Fibroblast of villous mesenchyme (primary cell): ENCODE data around the gene PAX5. TPM values are rescaled to one million over a fixed set of nuclear protein-coding genes. Genes with fewer than 3 reads are reported as not detected.

Source experiments
- DNase-seq: peaks from one replicate; pipeline ENCODE4 v3.0.0-alpha.2; 2010; ENCODE audit warnings: low read depth
- H3K4me3 ChIP-seq: 2 replicates; pipeline ENCODE4 v1.5.1; 2011; ENCODE audit warnings: low read depth, mild to moderate bottlenecking, low read length
- total RNA-seq: library from RNA; depleted of rRNA; stranded (reverse); fragments of >200 nt; gene quantifications from 2 replicates; pipeline ENCODE4 v1.2.3, GENCODE V29; 2012
- TF ChIP-seq, protein P1 (sequence below): IDR thresholded peaks from 2 replicates; pipeline ENCODE4 v1.5.1; 2012; ENCODE audit warnings: low read depth, mild to moderate bottlenecking, low read length; ENCODE audit not compliant: insufficient read depth

The PAX5 gene
- total RNA-seq, 1 donor, result not detected

DNA sequence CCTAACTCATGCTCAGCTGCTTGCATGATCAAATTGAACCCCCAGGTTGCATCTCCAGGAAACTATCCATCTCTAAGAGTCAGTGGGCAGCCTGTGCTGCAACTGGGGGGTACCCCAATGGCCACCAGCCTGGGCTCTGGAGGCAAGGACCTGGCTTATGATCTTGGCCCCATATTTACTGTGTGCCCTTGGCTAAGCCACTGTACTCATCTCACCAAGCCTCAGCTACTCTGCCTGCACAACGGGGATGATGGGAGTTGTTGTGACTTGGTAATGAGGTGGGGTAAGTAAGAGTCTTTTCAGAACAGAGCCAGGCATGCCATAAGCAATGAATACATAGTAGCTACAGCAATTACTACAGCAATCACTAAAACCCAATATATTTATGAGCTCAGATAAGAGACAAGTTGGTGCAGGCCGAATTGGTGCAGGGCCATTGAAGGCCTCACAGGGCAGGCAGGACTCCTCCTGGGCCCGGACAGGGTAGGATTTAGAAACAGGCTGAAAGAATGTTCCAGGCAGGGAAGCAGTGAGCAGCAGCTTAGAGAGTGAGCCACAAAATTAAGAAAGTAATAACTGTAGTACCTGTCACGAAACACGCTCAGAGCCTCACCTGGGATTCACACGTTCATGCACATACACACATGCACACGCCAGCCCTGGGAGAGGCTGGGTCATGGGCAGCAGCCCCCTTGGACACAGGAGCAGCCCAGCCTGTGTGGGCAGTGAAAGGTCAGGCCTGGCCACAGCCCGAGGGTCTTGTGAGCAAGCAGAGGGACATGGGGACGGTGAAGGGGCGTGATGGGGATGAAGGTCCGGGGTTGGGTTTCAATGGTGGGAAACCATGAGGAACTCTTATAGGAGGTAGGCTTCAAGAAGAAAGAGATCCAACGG is 74.1 kb downstream of the PAX5 start:
- TF ChIP-seq, protein P1, sequence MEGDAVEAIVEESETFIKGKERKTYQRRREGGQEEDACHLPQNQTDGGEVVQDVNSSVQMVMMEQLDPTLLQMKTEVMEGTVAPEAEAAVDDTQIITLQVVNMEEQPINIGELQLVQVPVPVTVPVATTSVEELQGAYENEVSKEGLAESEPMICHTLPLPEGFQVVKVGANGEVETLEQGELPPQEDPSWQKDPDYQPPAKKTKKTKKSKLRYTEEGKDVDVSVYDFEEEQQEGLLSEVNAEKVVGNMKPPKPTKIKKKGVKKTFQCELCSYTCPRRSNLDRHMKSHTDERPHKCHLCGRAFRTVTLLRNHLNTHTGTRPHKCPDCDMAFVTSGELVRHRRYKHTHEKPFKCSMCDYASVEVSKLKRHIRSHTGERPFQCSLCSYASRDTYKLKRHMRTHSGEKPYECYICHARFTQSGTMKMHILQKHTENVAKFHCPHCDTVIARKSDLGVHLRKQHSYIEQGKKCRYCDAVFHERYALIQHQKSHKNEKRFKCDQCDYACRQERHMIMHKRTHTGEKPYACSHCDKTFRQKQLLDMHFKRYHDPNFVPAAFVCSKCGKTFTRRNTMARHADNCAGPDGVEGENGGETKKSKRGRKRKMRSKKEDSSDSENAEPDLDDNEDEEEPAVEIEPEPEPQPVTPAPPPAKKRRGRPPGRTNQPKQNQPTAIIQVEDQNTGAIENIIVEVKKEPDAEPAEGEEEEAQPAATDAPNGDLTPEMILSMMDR, result no peak
- no peak overlapping the region for H3K4me3 ChIP-seq
- DNase-seq, result no peak

DNA sequence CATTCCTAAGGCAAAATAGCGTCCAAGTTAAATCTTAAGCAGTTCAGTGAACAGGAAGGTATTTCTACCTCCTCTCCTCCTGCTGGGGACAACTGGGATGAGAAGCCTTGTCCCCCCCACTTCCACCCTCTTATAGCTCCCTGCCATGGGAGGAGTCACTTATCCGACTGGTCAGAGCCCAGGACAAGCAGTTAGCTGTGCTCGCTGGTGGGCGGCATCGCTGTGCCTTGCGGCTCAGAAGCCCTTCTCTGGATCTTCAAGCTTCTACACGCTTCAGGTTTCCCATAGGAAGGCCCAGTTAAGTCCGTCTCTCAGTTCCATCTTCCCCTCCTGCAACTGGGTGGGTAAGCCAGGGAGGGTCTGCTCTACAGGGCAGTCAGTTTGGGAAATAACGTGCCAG is 77.2 kb downstream of the PAX5 start:
- TF ChIP-seq, protein P1, result no peak
- DNase-seq, result no peak

DNA sequence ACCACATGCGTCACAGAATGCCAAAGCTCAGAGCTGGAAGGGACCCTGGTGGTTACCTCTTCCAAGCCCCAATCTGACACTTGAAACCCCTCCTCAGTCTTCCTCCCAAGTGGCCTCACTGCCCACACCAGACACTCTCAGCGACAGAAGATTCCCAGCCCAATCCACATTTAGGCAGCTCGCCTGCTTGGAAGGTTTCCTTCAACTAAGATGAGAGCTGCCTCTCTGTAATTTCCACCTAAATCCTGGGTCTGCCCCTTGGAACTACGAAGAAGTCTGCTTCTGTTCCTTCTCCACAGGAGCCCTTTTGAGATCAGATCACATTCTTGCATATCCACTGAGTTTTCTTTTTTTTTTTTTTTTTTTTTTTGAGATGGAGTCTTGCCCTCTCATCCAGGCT is 83.7 kb downstream of the PAX5 start:
- no peak overlapping the region for H3K4me3 ChIP-seq
- TF ChIP-seq, protein P1, result no peak
- no peak for DNase-seq

More for the DNA sequence above, 77.2 kb downstream of the PAX5 start:
- no peak overlapping the region for H3K4me3 ChIP-seq

DNA sequence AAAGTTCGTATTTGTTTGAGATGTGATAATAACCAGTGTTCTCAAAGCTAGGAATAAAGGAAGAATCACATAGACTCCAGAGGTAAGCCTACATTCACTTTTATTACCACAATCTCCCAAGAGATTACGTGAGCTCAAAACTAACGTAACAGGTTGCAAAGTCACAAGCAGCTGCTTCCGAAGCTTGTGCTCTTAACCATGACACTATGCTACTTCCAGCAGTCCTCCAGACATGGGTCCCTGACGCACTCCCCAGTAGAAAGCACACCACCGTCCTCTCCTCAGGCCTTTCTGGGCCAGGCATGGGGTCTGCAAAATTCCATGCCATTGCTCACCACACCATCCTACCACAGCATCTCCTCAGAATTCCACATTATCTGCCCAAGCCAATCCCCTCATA is 84.6 kb downstream of the PAX5 start:
- no peak for DNase-seq
- TF ChIP-seq, protein P1, result no peak
- no peak overlapping the region for H3K4me3 ChIP-seq

DNA sequence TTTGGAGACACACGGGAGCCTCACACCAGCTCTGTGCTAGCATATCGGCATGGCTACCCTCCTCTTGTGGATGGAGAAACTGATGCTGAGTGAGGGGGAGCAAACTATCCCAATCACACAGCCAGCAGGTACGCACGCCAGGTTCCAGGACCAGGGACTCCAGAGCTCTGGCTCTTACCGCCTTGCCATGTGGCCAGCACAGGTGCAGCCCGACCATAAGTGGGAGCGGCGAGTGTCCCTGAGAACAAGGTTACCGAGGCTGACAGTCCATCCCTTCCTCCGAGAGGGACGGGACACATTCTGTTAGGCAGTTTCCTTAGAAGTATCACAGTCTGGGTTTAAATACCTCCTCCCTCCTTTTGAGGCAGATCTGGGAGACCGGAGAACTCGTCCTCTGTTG is 86.0 kb downstream of the PAX5 start:
- no peak for DNase-seq
- TF ChIP-seq, protein P1, result no peak
- no peak overlapping the region for H3K4me3 ChIP-seq

DNA sequence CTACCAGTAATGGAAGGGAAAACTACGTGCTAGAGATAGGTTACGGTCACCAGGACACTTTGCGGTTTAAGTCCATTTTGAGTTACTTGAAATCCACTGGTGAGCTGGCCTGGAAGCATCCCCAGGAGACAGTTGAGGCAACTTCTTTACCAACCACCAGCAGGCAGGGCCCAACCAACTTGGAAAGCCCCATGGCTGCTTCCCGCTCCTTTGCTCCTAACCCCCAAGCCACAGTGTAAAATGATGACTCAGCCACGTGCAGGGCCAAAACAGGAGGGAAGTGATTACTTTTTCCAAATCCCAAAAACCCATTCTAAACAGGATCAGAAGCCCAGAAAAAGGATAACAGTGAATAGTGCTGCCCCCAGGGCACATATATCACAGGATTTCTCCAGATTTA is 87.4 kb downstream of the PAX5 start:
- no peak overlapping the region for H3K4me3 ChIP-seq
- DNase-seq, result no peak
- TF ChIP-seq, protein P1, result no peak
